ENCODE measurements around the gene ARPC5L. TPM values are rescaled to one million over a fixed set of nuclear protein-coding genes. Genes with fewer than 3 reads are reported as not detected.

Gene ARPC5L
- total and polyA plus RNA-seq, 12 donors, result 26.6 to 74.9 (median 39.9) TPM

DNA sequence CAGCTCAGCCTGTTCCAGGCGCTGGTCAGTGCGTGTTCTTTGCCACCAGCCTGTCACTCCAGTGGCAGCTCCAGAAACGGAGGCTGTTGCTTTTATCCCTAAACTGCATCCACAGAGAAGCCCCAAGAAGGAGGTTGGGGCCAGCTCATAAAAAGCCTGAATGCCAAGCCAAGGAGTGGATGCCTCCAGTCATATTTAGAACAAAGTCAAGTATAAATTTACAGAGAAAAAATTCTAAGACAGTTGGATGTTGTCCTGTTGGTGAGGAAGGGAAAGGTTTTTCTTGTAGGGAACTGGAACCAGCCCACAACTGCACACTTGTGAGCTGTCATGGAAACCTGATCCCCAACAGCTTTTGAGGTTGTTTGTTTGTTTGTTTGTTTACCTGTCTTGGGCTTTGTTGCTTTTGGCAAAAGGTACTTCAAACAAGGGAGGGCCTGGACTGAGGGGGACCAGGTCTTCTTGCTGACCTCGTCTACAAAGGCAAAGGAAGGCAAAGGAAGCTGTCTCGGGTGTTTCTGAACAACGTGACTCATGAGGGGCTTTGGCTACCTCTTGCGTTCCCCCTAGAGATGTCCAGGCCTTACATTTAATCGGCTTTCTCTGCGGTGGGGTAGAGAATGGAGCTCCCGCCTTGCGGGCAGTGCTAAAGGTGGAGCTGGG, 48.3 kb upstream of the ARPC5L start:
- DNase-seq (no peak), ATAC-seq (no peak)
- 83 to 87% methylated on average over 11 of the region's 11 CpGs for WGBS, 2 donors
- TF ChIP-seq, protein P1, sequence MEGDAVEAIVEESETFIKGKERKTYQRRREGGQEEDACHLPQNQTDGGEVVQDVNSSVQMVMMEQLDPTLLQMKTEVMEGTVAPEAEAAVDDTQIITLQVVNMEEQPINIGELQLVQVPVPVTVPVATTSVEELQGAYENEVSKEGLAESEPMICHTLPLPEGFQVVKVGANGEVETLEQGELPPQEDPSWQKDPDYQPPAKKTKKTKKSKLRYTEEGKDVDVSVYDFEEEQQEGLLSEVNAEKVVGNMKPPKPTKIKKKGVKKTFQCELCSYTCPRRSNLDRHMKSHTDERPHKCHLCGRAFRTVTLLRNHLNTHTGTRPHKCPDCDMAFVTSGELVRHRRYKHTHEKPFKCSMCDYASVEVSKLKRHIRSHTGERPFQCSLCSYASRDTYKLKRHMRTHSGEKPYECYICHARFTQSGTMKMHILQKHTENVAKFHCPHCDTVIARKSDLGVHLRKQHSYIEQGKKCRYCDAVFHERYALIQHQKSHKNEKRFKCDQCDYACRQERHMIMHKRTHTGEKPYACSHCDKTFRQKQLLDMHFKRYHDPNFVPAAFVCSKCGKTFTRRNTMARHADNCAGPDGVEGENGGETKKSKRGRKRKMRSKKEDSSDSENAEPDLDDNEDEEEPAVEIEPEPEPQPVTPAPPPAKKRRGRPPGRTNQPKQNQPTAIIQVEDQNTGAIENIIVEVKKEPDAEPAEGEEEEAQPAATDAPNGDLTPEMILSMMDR (IDR thresholded peaks at IDR 0.05), result no peak
- Histone ChIP-seq H3K36me3 (peaks cover 0 to 12% (median 0%) of the 10 kb centered on the region in 9 donors), H3K9me3 (no peaks in the 10 kb centered on the region), H3K4me1 (peaks cover 0 to 27% (median 7%) of the 10 kb centered on the region in 9 donors), H3K27me3 (no peaks in the 10 kb centered on the region), H3K27ac (no peak overlapping the region), H3K4me3 (no peak overlapping the region)
- intact Hi-C loops (cut with DNase I), result no loop called here

DNA sequence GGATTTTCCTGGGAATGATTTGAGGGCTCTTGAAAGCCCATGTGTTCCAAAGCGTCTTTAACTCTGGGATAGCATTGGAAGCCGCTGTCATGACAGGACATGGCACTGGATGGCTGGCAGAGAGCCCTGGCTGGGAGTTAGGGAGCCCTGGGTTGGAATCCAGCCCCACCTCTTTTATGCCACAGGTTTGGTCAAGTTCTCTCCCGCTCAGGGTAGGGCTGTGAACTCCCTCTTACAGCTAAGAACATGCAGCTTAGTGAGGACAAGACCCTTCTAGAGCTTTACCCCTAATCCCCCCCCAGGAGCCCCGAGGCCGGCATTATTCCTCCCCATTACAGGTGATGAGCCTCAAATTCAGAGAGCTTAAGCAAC, 47.8 kb upstream of the ARPC5L start:
- TF ChIP-seq, protein P1 (IDR thresholded peaks at IDR 0.05), result no peak
- Histone ChIP-seq H3K36me3 (peaks cover 0 to 12% (median 0%) of the 10 kb centered on the region in 9 donors), H3K27ac (no peak overlapping the region), H3K9me3 (no peaks in the 10 kb centered on the region), H3K4me3 (no peak overlapping the region), H3K27me3 (no peaks in the 10 kb centered on the region), H3K4me1 (peaks cover 3 to 30% (median 12%) of the 10 kb centered on the region in 9 donors)
- intact Hi-C loops (cut with DNase I), result no loop called here
- DNase-seq (no peak), ATAC-seq (no peak)
- 78 to 82% methylated on average over 5 of the region's 5 CpGs for WGBS, 2 donors

DNA sequence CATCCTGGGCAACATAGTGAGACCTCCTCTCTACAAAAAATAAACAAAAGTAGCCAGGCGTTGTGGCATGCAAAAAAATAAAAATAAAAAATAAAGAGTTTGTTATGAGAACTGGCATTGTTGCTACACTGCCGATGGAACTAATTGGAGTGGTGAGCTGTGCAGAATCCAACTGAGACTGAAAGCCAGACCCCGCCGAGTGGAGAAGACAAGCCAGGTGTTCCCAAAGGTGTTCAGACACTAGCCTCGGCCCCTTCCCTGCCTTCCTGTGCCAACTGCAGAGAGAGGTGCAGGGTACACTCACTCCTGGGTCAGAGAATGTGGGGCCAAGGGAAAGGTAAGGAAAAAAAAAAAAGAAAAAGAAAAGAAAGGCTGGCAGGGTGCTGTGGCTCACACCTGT, 46.3 kb upstream of the ARPC5L start:
- intact Hi-C loops (cut with DNase I), result no loop called here
- TF ChIP-seq, protein P1 (IDR thresholded peaks at IDR 0.05), result no peak
- DNase-seq, result no peak
- H3K36me3 ChIP-seq, result peaks cover 0 to 6% (median 0%) of the 10 kb centered on the region in 9 donors
- no peaks in the 10 kb centered on the region for H3K9me3 ChIP-seq
- ATAC-seq, result no peak
- H3K27ac ChIP-seq, result no peak overlapping the region
- no peaks in the 10 kb centered on the region for H3K27me3 ChIP-seq
- peaks cover 3 to 30% (median 17%) of the 10 kb centered on the region in 9 donors for H3K4me1 ChIP-seq
- WGBS, 2 donors, result 96 to 97% methylated on average over 5 of the region's 5 CpGs
- H3K4me3 ChIP-seq, result no peak overlapping the region

DNA sequence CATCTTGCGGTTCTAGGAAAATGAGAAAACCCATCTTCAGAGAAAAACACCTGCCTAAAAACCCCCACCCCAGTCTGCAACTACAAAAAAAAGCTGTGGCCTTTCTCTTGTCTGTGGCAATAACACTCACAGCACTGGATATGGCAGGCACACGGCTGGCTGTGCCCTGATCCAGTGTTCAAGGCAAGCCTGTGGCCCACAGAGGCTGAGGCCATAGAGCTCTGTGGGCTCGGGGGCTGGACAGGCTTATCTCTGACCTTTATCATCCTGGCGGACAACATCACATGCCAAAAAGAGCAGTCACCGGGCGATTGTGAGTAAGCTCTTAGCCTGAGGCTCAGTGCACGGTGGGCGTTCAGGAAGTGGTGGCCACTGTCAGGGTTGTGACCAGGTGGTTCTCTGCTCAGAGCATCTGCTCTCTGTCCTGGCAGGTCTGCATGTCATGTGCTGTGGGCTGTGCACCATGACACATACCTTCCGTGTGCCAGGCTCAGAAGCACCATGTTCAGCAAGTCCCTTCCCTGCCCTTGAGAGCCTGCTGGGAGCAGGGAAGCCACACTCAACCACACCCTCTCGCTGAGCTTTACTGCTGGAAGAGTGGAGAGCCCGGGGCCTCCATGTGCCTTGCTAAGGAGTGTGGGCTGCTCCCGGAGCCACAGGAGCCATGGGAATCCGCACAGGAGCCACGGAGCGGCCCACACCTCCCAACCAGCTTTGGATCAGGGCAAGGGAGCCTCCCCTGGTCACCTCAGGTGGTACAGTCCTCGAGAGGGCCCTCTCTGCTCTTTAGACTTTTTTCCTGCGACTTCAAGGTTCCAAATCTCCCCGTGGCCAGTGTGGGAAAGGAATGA, 43.3 kb upstream of the ARPC5L start:
- intact Hi-C loops (cut with DNase I), result no loop called here
- H3K4me3 ChIP-seq, result no peak overlapping the region
- peak; percentile 39 to 81 (median 68) for ATAC-seq
- H3K36me3 ChIP-seq, result no peaks in the 10 kb centered on the region
- TF ChIP-seq, protein P1 (IDR thresholded peaks at IDR 0.05), result no peak
- H3K9me3 ChIP-seq, result no peaks in the 10 kb centered on the region
- 45 to 49% methylated on average over 18 of the region's 18 CpGs for WGBS, 2 donors
- peaks cover 3 to 25% (median 12%) of the 10 kb centered on the region in 9 donors for H3K4me1 ChIP-seq
- DNase-seq, result no peak
- peak overlapping the region in 6 of 10 donors; percentile 4 to 62 (median 49) for H3K27ac ChIP-seq
- no peaks in the 10 kb centered on the region for H3K27me3 ChIP-seq
